Body of pancreas (tissue), 4 donors: ENCODE measurements around the gene DLG1.

Experiments used
- POLR2A ChIP-seq, 3 donors: fragments of 450-650 bp; IDR thresholded peaks; one replicate each; pipeline ENCODE4 v1.6.1; 2016; ENCODE audit warnings: antibody characterized with exemption in 3 of 3, mild to moderate bottlenecking in 2 of 3
- TF ChIP-seq, protein P1 (sequence below), 7 experiments: fragments of 450-650 bp in 4 of 7; fragments of 200-600 bp in 3 of 7; sonication (generic) in 3 of 7; IDR thresholded peaks; one replicate each; pipeline ENCODE4 v1.5.1; 2016 to 2019; ENCODE audit warnings: antibody characterized with exemption in 7 of 7

DNA sequence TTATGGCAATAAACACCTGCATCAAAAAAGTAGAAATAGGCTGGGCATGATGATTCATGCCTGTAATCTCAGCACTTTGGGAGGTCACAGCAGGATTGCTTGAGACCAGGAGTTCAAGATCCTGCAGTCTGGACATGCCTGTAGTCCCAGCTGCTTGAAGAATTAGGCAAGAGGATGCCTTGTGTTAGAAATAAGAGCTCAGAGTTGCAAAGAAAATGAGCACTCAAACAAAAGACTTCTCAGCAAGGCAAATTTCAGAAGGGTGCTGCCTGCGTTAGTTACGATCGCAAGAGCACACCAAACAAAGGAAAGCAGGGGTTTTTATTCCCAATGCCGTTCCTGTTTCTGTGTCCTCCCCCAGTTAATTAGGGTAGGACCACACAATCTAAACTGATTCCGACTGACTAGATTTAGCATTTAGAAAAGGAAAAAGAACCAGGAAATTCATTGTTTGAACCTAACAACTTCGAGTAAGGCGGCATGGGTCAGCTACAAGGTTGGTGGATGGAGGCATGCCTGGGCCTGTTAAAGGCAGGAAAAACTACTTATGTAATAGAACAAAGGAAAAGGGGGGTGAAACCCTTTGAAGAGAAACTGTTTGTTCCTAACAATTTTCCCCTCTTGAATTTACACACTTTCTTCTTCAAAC lies 55.5 kb downstream of the DLG1 start:
- TF ChIP-seq, protein P1, sequence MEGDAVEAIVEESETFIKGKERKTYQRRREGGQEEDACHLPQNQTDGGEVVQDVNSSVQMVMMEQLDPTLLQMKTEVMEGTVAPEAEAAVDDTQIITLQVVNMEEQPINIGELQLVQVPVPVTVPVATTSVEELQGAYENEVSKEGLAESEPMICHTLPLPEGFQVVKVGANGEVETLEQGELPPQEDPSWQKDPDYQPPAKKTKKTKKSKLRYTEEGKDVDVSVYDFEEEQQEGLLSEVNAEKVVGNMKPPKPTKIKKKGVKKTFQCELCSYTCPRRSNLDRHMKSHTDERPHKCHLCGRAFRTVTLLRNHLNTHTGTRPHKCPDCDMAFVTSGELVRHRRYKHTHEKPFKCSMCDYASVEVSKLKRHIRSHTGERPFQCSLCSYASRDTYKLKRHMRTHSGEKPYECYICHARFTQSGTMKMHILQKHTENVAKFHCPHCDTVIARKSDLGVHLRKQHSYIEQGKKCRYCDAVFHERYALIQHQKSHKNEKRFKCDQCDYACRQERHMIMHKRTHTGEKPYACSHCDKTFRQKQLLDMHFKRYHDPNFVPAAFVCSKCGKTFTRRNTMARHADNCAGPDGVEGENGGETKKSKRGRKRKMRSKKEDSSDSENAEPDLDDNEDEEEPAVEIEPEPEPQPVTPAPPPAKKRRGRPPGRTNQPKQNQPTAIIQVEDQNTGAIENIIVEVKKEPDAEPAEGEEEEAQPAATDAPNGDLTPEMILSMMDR (IDR thresholded peaks at IDR 0.05) = no peak
- no peak for TF ChIP-seq POLR2A (IDR thresholded peaks at IDR 0.05)
